NB4 (cell line): Measurements from ENCODE around the gene HIGD1C.

Source experiments
- DNase-seq: peaks from one replicate; pipeline ENCODE4 v3.0.0; 2010; ENCODE audit warnings: low read depth
- H3K4me3 ChIP-seq: one replicate; pipeline ENCODE4 v1.5.1; 2011; ENCODE audit warnings: mild to moderate bottlenecking, low read depth, low read length, moderate library complexity
- MYC ChIP-seq: IDR thresholded peaks from 2 replicates; pipeline ENCODE4 v1.6.1; 2011; ENCODE audit warnings: low read depth, low read length
- POLR2A ChIP-seq: IDR thresholded peaks from 2 replicates; pipeline ENCODE4 v1.6.1; 2011; ENCODE audit warnings: mild to moderate bottlenecking; ENCODE audit not compliant: insufficient read length; ENCODE audit errors: extremely low read depth
- TF ChIP-seq, protein P1 (sequence below): IDR thresholded peaks from 2 replicates; pipeline ENCODE4 v1.6.1; 2011; ENCODE audit warnings: low read depth, low read length
- TF ChIP-seq, protein P2 (sequence below): IDR thresholded peaks from one replicate; pipeline ENCODE4 v1.5.1; 2012; ENCODE audit warnings: low read depth, low read length

Gene HIGD1C

DNA sequence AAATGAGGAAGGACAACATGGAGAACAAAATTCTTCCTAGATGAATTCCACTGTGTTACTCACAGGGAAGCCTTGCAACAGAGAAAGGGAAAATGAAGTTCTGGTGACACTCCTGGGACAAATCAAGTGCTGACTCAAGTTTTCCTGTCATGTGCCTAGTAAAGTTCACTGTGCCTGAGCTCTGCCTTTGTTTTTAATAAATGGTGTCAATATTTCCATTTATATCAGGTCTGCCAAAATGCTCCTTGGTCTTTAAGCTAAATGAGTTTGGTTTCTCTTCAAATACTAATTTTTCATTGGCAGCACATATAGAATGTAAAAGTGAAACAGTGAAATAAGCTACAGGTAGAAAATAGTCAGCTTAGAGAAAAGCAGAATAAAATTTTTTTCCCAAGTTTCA, 33.0 kb downstream of the HIGD1C start:
- no peak for DNase-seq
- TF ChIP-seq, protein P1, sequence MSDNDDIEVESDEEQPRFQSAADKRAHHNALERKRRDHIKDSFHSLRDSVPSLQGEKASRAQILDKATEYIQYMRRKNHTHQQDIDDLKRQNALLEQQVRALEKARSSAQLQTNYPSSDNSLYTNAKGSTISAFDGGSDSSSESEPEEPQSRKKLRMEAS = no peak
- TF ChIP-seq POLR2A (no peak), MYC (no peak)
- TF ChIP-seq, protein P2, sequence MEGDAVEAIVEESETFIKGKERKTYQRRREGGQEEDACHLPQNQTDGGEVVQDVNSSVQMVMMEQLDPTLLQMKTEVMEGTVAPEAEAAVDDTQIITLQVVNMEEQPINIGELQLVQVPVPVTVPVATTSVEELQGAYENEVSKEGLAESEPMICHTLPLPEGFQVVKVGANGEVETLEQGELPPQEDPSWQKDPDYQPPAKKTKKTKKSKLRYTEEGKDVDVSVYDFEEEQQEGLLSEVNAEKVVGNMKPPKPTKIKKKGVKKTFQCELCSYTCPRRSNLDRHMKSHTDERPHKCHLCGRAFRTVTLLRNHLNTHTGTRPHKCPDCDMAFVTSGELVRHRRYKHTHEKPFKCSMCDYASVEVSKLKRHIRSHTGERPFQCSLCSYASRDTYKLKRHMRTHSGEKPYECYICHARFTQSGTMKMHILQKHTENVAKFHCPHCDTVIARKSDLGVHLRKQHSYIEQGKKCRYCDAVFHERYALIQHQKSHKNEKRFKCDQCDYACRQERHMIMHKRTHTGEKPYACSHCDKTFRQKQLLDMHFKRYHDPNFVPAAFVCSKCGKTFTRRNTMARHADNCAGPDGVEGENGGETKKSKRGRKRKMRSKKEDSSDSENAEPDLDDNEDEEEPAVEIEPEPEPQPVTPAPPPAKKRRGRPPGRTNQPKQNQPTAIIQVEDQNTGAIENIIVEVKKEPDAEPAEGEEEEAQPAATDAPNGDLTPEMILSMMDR = no peak
- no peak overlapping the region for H3K4me3 ChIP-seq

DNA sequence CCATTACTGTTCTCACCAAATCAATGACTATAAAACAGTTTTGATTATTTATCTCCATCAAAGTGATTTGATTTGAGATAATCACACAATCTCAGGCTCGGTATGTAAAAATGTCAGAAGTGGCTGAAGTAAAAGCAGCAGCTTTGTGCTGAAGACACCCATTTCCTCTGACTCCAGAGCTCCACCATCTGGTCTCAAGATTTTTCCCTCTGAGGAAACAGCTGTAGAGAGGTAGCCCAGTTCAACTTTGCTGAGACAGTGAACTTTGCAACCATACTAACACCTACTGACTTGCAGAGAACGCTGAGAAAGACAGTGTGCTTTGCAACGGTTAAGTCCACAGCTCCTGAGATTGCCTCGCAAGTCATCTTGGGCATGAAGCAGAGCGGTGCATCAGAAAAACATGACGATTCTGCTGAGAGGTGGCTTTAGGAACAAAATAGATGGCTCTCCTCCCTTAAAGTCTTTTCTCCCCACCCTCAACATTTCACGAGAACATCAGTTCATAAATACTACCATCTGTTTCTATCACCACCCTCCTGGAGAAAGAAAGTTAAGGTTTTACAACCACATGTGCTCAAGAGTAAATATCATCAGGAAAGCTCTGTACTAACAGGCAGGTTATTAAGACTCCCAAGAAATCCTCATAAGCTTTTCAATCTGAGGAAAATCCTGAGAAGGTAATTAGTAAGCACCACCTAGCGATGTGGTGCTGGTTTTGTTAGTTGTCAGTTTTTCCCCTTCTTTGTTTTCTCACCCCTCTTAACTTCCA, 34.8 kb downstream of the HIGD1C start:
- peak; percentile 65 for DNase-seq
- TF ChIP-seq, protein P1 = 0 out of 2 replicates have a peak, but pooled peaks have one; percentile 6
- no peak for TF ChIP-seq POLR2A
- TF ChIP-seq, protein P2 = peak; percentile 60
- no peak overlapping the region for H3K4me3 ChIP-seq

DNA sequence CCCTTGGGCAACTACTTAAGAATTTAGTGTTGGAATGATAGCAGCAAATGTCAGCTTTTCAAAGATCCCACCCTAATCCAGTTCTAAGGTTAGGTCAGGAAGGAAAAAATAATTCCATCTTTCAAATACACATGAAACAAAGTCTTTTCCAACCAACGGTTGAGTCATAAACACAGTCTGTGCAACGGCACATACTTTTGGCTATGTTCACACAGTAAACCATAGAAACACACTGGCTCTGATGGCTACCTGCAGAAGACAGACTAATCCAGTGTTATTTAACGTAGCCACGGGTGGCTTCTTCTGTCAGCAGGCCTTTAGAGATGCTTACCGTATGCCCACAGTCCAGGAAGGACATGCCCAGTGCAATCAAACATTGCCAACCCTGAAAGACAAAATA, 35.7 kb downstream of the HIGD1C start:
- TF ChIP-seq, protein P1 = no peak
- DNase-seq = no peak
- H3K4me3 ChIP-seq = no peak overlapping the region

DNA sequence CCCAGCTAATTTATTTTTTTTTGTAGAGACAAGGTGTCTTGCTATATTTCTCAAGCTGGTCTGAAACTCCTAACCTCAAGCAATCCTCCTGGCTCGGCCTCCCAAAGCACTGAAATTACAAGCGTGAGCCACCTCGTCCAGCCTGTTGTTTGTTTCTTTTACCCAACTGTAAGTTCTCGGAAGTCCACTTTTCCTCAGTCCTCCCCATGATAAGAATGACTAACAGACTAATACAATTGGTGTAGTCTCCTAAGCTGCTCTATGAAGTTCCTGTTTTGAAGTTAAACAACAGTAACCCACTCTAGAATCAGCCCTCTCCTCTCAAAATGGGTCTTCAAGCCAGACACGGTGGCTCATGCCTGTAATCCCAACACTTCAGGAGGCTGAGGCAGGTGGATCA, 36.5 kb downstream of the HIGD1C start:
- no peak for TF ChIP-seq POLR2A
- TF ChIP-seq, protein P2 = no peak
- TF ChIP-seq, protein P1 = no peak
- TF ChIP-seq MYC = no peak
- H3K4me3 ChIP-seq = no peak overlapping the region
- no peak for DNase-seq

DNA sequence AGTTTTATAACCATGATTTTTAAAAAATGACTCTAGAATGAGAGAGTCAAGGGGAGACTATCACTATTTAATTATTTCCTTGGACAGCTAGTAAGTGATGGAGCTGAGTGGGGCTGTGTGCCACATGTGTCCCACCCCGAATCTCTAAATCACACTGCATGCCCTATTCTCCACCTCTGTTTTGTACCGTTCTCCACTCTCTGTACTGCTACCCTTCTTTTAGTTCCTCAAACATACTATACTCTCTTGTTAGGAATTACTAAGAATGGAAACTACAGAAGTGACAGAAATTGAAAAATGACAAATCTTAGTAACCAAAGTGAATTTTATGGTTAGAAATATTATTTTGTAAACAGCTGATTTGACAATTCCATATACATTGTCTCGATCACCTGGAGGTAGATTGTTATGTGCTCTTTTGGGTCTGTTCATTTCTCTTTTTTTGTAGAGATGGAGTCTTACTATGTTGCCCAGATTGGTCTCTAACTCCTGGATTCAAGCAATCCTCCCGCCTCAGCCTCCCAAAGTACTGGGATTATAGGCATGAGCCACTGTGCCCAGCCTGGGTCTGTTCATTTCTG, 37.9 kb downstream of the HIGD1C start:
- TF ChIP-seq POLR2A = no peak
- TF ChIP-seq MYC = no peak
- no peak overlapping the region for H3K4me3 ChIP-seq
- no peak for DNase-seq

DNA sequence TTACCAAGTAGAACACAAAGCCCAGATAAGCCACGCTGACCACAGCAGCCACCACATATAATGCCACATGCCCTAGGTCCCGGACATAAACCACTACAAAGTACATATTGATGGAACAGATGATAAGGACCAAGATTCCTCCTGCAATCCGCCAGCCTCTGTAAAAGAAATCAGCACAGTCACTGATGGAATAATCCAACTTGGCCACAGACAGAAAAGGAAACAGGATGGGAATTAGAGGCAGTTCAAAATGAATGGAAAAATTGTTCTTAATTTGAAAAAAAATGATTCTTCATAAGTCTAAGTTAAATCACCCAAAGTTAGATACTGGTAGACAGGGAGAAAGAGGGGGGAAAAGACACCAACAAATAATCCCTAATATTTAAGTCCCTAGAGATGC, 38.4 kb downstream of the HIGD1C start:
- TF ChIP-seq, protein P2 = no peak
- TF ChIP-seq MYC (no peak), POLR2A (no peak)
- TF ChIP-seq, protein P1 = no peak
- H3K4me3 ChIP-seq = no peak overlapping the region
- DNase-seq = no peak
